Measurements from ENCODE around the gene AK3.
"Not testable (repeated sequence)": the region's sequence is repeated elsewhere in the genome, so short reads cannot be mapped to it uniquely, and the experiment has no call there.

The AK3 gene

GRCh38 chr9:4740638-4741364, at the start of gene AK3:
Gene AK3, minus strand, starts transcription at chr9:4741202. Its CDS starts 115 bp downstream, at chr9:4741087.
- DNase-seq (ENCODE audit: low spot score) (peak; percentile 86), FAIRE-seq (no peak)

DNA sequence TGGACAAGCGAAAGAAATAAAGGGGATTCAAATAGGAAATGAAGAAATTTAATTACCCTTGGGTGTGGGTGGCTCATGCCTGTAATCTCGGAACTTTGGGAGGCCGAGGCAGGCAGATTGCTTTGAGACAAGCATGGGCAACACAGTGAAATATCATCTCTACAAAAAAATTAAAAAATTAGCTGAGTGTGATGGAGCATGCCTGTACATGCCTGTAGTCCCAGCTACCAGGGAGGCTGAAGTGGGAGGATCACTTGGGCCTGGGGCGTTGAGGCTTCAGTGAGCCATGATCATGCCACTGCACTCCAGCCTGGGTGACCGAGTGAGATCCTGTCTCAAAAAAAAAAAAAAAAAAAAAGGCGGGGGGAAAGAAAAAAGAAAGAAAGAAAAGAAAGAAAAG, 47.7 kb upstream of the AK3 start:
- DNase-seq (ENCODE audit: low spot score) (no peak), FAIRE-seq (no peak)

GRCh38 chr9:4787876-4788275, 46.9 kb upstream of the AK3 start:
- DNase-seq (ENCODE audit: low spot score) (no peak), FAIRE-seq (no peak)

GRCh38 chr9:4786599-4786998, 45.6 kb upstream of the AK3 start:
- no peak for FAIRE-seq
- no peak for DNase-seq (ENCODE audit: low spot score)

DNA sequence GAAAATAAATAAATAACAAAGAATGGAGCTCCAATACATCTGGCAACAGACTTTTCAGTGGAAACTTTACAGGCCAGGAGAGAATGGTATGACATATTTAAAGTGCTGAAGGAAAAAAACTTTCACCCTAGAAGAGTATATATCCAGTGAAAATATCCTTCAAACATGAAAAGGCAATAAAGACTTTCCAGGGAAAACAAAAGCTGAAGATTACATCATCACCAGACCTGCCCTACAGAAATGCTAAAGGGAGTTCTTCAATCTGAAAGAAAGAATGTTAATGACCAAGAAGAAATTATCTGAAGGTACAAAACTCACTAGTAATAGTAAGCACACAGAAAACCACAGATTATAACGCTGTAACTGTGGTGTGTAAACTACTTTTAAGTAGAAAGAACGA, 43.4 kb upstream of the AK3 start:
- DNase-seq (ENCODE audit: low spot score) (no peak), FAIRE-seq (no peak)

DNA sequence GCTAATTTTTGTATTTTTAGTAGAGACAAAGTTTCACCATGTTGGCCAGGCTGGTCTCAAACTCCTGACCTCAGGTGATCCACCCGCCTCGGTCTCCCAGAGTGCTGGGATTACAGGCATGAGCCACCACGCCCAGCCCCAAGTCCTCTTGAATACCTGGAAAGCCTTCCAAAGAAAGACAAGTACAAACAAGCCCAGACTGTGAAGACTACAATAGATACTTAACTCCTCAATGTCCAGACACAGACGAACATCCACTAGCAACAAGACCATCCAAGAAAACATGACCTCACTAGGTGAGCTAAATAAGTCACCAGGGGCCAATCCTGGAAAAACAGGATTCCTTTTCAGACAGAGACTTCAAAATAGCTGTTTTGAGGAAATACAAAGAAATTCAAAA, 42.2 kb upstream of the AK3 start:
- FAIRE-seq; DNase-seq (ENCODE audit: low spot score): not testable (repeated sequence)

- DNase-seq (ENCODE audit: low spot score) = no peak
- no peak for FAIRE-seq
These were observed 40.4 kb upstream of the AK3 start for GRCh38 chr9:4781408-4781807.

DNA sequence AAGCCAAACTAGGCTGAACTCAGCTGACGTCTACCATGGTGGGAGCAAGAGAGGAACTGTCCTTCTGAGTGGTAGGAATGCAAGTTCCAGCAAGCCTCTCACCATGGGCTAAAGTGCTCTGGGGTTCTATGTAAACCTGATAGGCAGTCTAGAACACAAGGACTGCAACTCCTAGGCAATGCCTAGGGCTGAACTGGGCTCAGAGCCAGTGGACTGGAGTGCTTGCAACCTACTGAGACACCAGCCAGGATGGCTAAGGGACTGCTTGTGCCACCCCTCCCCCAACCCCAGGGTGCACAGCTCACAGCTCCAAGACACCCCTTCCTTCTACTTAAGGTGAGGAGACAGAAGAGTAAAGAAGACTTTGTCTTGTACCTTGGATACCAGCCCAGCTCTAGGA, 39.6 kb upstream of the AK3 start:
- DNase-seq (ENCODE audit: low spot score) (no peak), FAIRE-seq (no peak)

GRCh38 chr9:4774958-4775357, 34.0 kb upstream of the AK3 start:
- not testable (repeated sequence) for FAIRE-seq; DNase-seq (ENCODE audit: low spot score)

GRCh38 chr9:4774209-4774608, 33.2 kb upstream of the AK3 start:
- no peak for FAIRE-seq
- DNase-seq (ENCODE audit: low spot score) = no peak

DNA sequence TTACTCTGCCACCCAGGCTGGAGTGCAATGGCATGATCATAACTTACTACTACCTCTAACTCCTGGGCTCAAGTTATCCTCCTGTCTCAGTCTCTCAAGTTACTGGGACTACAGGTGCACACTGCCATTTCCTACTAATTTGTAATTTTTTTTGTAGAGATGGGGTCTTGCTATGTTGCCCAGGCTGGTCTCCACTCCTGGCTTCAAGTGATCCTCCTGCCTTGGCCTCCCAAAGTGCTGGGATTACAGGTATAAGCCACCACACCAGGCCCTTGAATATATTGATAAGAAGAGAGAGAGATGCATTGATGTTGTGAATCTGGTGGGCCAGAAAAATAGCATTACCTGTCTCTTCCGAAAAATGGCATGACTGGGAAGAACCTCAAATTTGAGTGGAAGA, 30.8 kb upstream of the AK3 start:
- no peak for FAIRE-seq
- DNase-seq (ENCODE audit: low spot score) = no peak

GRCh38 chr9:4769321-4770080, 28.5 kb upstream of the AK3 start:
- FAIRE-seq (no peak), DNase-seq (ENCODE audit: low spot score) (peak; percentile 59)

DNA sequence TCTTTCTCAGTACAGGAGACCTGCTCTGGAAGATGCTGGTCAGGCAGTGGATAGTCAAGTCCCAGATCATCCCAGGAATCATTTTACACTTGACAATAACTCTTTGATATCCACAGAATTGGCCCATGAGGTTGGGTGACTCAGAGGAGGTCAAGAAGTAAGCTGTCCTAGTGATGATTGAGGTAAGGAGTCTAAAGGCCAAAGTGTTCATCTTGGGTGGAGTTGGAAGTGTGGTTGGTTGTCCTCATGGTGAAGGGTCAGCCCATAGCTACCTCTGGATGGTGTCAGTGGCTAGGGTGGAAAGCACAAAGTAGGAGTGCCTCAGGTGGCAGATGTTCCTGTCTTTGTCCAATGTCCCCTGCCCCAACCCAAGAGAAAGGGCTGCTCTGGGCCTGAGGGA, 27.7 kb upstream of the AK3 start:
- DNase-seq (ENCODE audit: low spot score) = no peak
- no peak for FAIRE-seq

DNA sequence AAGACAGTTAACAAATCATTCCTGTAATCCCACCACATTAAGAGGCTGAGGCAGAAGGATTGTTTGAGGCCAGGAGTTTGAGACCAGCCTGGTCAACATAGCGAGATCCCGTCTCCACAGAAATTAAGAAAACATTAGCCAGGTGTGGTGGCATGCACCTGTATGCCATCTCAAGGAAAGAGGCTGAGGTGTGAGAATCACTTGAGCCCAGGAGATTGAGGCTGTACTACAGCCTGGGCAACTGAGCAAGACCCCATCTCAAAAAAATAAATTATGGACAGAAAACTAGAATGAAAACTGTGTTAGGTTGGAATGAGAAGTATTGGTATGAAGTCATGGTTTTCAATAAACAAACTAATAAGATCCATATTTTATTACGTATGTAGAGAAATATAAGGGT, 23.0 kb upstream of the AK3 start:
- FAIRE-seq (no peak), DNase-seq (ENCODE audit: low spot score) (no peak)

GRCh38 chr9:4762886-4763541, 22.0 kb upstream of the AK3 start:
- DNase-seq (ENCODE audit: low spot score) (no peak), FAIRE-seq (no peak)

DNA sequence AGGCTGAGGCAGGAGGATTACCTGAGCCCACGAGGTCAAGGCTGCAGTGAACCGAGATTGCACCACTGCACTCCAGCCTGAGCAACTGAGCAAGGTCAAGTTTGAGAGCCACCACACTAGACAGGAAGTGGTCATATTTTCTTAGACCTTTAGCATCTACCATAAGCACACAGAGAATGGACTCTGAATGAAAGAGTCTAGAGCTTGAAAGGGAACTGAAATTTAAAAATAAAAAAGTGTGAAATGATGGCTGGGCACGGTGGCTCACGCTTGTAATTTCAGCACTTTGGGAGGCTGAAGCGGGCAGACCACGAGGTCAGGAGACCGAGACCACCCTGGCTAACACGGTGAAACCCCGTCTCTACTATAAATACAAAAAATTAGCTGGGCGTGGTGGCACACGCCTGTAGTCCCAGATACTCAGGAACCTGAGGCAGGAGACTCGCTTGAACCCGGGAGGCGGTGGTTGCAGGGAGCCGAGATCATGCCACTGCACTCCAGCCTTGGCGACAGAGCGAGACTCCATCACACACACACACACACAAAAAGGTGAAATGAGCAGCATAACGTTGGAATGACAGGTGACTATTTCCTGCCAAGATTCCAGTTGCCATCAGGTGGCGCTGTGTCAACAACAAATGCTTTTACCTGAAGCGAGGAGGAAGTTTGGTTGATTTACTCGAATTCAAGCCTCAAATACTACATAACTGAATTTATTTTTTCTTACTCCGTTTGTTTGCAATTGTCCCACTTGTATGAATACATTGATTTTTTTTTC, 21.3 kb upstream of the AK3 start:
- DNase-seq (ENCODE audit: low spot score) = peak; percentile 48
- FAIRE-seq = no peak

- FAIRE-seq (no peak), DNase-seq (ENCODE audit: low spot score) (no peak)
These were observed 19.1 kb upstream of the AK3 start for GRCh38 chr9:4760122-4760521.

DNA sequence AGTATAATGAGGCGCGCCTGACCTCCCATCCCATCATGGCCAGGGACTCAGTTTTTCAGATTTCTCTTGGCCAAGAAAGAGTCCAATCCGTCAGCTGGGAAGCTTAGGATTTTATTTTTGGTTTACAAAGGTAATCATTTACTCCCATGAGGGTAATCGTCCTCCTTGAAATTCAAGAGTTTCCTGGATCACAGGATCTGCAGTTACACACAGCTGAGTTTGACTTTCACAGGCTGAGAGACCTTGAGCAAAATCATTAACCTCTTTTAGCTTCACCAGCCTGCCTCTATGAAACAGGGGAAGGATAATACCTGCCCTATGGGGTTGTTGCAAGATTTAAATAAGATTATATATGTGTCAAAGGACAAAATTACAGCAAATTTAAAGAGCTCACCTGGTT, 15.4 kb upstream of the AK3 start:
- DNase-seq (ENCODE audit: low spot score) (no peak), FAIRE-seq (no peak)

- DNase-seq (ENCODE audit: low spot score) = no peak
- no peak for FAIRE-seq
These were observed 14.1 kb upstream of the AK3 start for GRCh38 chr9:4755026-4755609.

DNA sequence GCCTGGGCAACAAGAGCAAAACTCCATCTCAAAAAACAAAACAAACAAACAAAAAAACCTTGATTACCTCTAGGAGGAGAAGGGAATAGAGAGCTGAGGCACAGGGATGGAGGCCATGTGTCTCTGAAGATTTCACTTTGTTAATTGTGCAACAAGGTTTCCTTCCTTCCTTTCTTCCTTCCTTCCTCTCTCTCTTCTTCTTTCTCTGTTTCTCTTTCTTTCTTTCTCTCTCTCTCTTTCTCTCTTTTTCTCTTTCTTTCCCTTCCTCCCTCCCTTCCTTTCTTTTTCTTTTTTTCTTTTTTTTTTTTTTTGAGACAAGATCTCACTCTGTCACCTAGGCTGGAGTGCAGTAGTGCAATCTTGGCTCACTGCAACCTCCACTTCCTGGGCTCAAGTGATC, 13.5 kb upstream of the AK3 start:
- DNase-seq (ENCODE audit: low spot score); FAIRE-seq: not testable (repeated sequence)

GRCh38 chr9:4750023-4750673, 9.1 kb upstream of the AK3 start:
- DNase-seq (ENCODE audit: low spot score) = no peak

More at GRCh38 chr9:4750023-4750673, 9.1 kb upstream of the AK3 start:
- FAIRE-seq = no peak
